Activated CD4-positive, alpha-beta T cell treated with anti-CD3 and anti-CD28 coated beads for 1 hour (primary cell): Measurements from ENCODE around the gene CLCNKA.

Experiments used
- DNase-seq: peaks from one replicate; pipeline ENCODE4 v3.0.0-alpha.2; 2020

CLCNKA gene

GRCh38 chr1:16066245-16066644 lies 44.4 kb downstream of the CLCNKA start:
- DNase-seq = no peak

GRCh38 chr1:16067127-16067768 lies 45.4 kb downstream of the CLCNKA start:
- DNase-seq = no peak

- DNase-seq = no peak
Measured at GRCh38 chr1:16067933-16068332, 46.1 kb downstream of the CLCNKA start.

- no peak for DNase-seq
Measured at GRCh38 chr1:16068356-16069270, 46.8 kb downstream of the CLCNKA start.

GRCh38 chr1:16070640-16071355 lies 49.0 kb downstream of the CLCNKA start:
- no peak for DNase-seq

- DNase-seq = no peak
Measured at GRCh38 chr1:16071614-16072013, 49.8 kb downstream of the CLCNKA start.

- DNase-seq = no peak
Measured at GRCh38 chr1:16072095-16072494, 50.3 kb downstream of the CLCNKA start.

GRCh38 chr1:16072616-16073484 lies 51.0 kb downstream of the CLCNKA start:
- no peak for DNase-seq

GRCh38 chr1:16073490-16074119 lies 51.8 kb downstream of the CLCNKA start, which contains the start of gene FAM131C:
Gene FAM131C, minus strand, starts transcription at chr1:16073651. Its CDS starts 209 bp downstream, at chr1:16073442.
- peak; percentile 15 for DNase-seq

GRCh38 chr1:16074217-16074616 lies 52.4 kb downstream of the CLCNKA start:
- no peak for DNase-seq

- no peak for DNase-seq
Measured at GRCh38 chr1:16075337-16076030, 53.6 kb downstream of the CLCNKA start.

GRCh38 chr1:16076031-16076864 lies 54.4 kb downstream of the CLCNKA start:
- DNase-seq = no peak

GRCh38 chr1:16076865-16077238 lies 55.0 kb downstream of the CLCNKA start:
- DNase-seq = no peak

GRCh38 chr1:16077406-16078245 lies 55.8 kb downstream of the CLCNKA start:
- DNase-seq = no peak

GRCh38 chr1:16078925-16079656 lies 57.3 kb downstream of the CLCNKA start:
- peak; percentile 64 for DNase-seq

GRCh38 chr1:16080422-16081150 lies 58.8 kb downstream of the CLCNKA start:
- no peak for DNase-seq

- no peak for DNase-seq
Measured at GRCh38 chr1:16081636-16082035, 59.8 kb downstream of the CLCNKA start.
